PC-9 (cell line): Measurements from ENCODE around the gene NADK.

ENCODE experiments used
- CTCF ChIP-seq: fragments of 200-600 bp; sonication (generic); conservative IDR thresholded peaks from 2 replicates; pipeline ENCODE4 v1.6.1; 2017; ENCODE audit warnings: mixed run types, antibody characterized with exemption, mild to moderate bottlenecking, moderate library complexity
- EZH2 ChIP-seq: fragments of 200-600 bp; sonication (generic); IDR thresholded peaks from 2 replicates; pipeline ENCODE4 v1.8.0; 2017; ENCODE audit warnings: antibody characterized with exemption, low read depth

GRCh38 chr1:1779691-1780597 is 1.7 kb upstream of the NADK start:
- TF ChIP-seq EZH2 (no peak), CTCF (no peak)
